Upper lobe of left lung (tissue), 6 donors: ENCODE results near the gene TLCD3A. TPM values are rescaled to one million over a fixed set of nuclear protein-coding genes. Genes with fewer than 3 reads are reported as not detected.

Experiments
- ATAC-seq, 2 donors: fragments of 200-7000 bp; cut with Tn5 transposase; one replicate each; pipeline ENCODE4 v1.9.1; 2022; ENCODE audit warnings: mild to moderate bottlenecking in 2 of 2, moderate library complexity in 2 of 2; ENCODE audit not compliant: low FRiP score in 2 of 2
- DNase-seq, 2 donors: peaks; one replicate each; pipeline ENCODE4 v3.0.0-alpha.2; 2019 to 2020
- H3K27ac ChIP-seq, 4 donors: fragments of 200-600 bp; sonication (generic); one replicate each; pipeline ENCODE4 v1.5.1; 2016 to 2019
- H3K27me3 ChIP-seq, 4 donors: fragments of 200-600 bp; sonication (generic); one replicate each; pipeline ENCODE4 v1.5.1; 2017 to 2019
- H3K36me3 ChIP-seq, 4 donors: fragments of 200-600 bp; sonication (generic); one replicate each; pipeline ENCODE4 v1.5.1; 2016 to 2019
- H3K4me1 ChIP-seq, 4 donors: fragments of 200-600 bp; sonication (generic); one replicate each; pipeline ENCODE4 v1.5.1; 2018 to 2019
- H3K4me3 ChIP-seq, 4 donors: fragments of 200-600 bp; sonication (generic); one replicate each; pipeline ENCODE4 v1.5.1; 2017 to 2019; ENCODE audit warnings: mild to moderate bottlenecking in 2 of 4, moderate library complexity in 1 of 4
- H3K9me3 ChIP-seq, 4 donors: fragments of 200-600 bp; sonication (generic); one replicate each; pipeline ENCODE4 v1.5.1; 2018 to 2019
- EP300 ChIP-seq, 4 donors: sonication (generic); formaldehyde crosslinking; IDR thresholded peaks; one replicate each; pipeline ENCODE4 v1.5.1; 2017; ENCODE audit warnings: antibody characterized with exemption in 4 of 4, control low read depth in 2 of 4
- POLR2A ChIP-seq, 4 donors: fragments of 450-650 bp; IDR thresholded peaks; one replicate each; pipeline ENCODE4 v1.5.1; 2016 to 2017; ENCODE audit warnings: antibody characterized with exemption in 4 of 4, mild to moderate bottlenecking in 2 of 4
- POLR2AphosphoS5 ChIP-seq, 2 donors: sonication (generic); formaldehyde crosslinking; IDR thresholded peaks; one replicate each; pipeline ENCODE4 v1.5.1; 2017; ENCODE audit warnings: antibody characterized with exemption in 2 of 2
- WGBS, 2 donors: methylation state at CpG; one replicate each; pipeline ENCODE4 v1.1.5; 2017 to 2018; 5-methylcytosine and 5-hydroxymethylcytosine counted together
- total RNA-seq, 6 donors: library from RNA; depleted of rRNA in 4 of 6; stranded (reverse); fragments of >200 nt in 4 of 6; gene quantifications; one replicate each; pipeline versions ENCODE4 v1.1.0 to v1.2.1, GENCODE V29; 2016 to 2021
- TF ChIP-seq, protein P1 (sequence below), 6 experiments: fragments of 450-650 bp in 4 of 6; fragments of 200-600 bp in 2 of 6; sonication (generic) in 2 of 6; IDR thresholded peaks; one replicate each; pipeline ENCODE4 v1.5.1; 2016 to 2019; ENCODE audit warnings: antibody characterized with exemption in 6 of 6
- donor health status: DM: no; HTN: no; CAD: no; lungs with moderate emphysema.
- donor health status: DM: no; HTN: yes; CAD: no; lungs with severe emphysema.

TLCD3A gene
- total RNA-seq, 6 donors from 2014 or later, result 5.1 to 37.8 (median 11.7) TPM

GRCh38 chr17:742147-742793 lies 9.9 kb downstream of the TLCD3A start:
- Histone ChIP-seq H3K27me3 (no peaks in the 10 kb centered on the region), H3K4me3 (no peak overlapping the region), H3K36me3 (peaks cover 14 to 83% (median 41%) of the 10 kb centered on the region in 4 donors), H3K27ac (no peak overlapping the region), H3K4me1 (no peaks in the 10 kb centered on the region), H3K9me3 (no peaks in the 10 kb centered on the region)
- ATAC-seq (no peak), DNase-seq (peak in 1 of 2 donors; percentile 42)
- TF ChIP-seq POLR2A (IDR thresholded peaks at IDR 0.05) (no peak), POLR2AphosphoS5 (IDR thresholded peaks at IDR 0.05) (no peak), EP300 (IDR thresholded peaks at IDR 0.05) (no peak)
- TF ChIP-seq, protein P1, sequence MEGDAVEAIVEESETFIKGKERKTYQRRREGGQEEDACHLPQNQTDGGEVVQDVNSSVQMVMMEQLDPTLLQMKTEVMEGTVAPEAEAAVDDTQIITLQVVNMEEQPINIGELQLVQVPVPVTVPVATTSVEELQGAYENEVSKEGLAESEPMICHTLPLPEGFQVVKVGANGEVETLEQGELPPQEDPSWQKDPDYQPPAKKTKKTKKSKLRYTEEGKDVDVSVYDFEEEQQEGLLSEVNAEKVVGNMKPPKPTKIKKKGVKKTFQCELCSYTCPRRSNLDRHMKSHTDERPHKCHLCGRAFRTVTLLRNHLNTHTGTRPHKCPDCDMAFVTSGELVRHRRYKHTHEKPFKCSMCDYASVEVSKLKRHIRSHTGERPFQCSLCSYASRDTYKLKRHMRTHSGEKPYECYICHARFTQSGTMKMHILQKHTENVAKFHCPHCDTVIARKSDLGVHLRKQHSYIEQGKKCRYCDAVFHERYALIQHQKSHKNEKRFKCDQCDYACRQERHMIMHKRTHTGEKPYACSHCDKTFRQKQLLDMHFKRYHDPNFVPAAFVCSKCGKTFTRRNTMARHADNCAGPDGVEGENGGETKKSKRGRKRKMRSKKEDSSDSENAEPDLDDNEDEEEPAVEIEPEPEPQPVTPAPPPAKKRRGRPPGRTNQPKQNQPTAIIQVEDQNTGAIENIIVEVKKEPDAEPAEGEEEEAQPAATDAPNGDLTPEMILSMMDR (IDR thresholded peaks at IDR 0.05), result no peak
- 93 to 96% methylated on average over 11 of the region's 11 CpGs for WGBS, 2 donors

DNA sequence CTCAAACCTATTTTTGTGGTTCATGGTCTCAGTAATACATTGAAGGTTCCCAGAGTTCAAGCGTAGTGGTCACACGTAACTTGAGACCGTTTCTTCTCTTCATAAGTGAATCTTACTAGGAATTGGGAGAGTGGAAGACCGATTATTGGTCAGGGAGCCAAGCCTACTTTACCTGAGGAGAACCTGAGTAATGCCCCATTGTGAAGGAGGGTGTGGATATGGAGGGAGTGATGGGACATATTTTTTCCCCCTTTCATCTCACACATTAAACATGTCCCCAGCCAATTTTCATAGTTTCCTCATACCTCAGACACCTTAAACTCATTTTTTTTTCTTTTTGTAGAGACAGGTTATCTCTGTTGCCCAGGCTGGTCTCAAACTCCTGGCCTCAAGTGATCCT lies 10.7 kb downstream of the TLCD3A start:
- 95 to 99% methylated on average over 4 of the region's 4 CpGs for WGBS, 2 donors
- no peaks in the 10 kb centered on the region for H3K9me3 ChIP-seq
- no peak overlapping the region for H3K4me3 ChIP-seq
- TF ChIP-seq POLR2A (IDR thresholded peaks at IDR 0.05) (no peak), POLR2AphosphoS5 (IDR thresholded peaks at IDR 0.05) (no peak), EP300 (IDR thresholded peaks at IDR 0.05) (no peak)
- TF ChIP-seq, protein P1 (IDR thresholded peaks at IDR 0.05), result no peak
- H3K4me1 ChIP-seq, result no peaks in the 10 kb centered on the region
- H3K36me3 ChIP-seq, result peaks cover 17 to 91% (median 45%) of the 10 kb centered on the region in 4 donors
- DNase-seq, result no peak
- ATAC-seq, result no peak
- H3K27ac ChIP-seq, result no peak overlapping the region
- H3K27me3 ChIP-seq, result no peaks in the 10 kb centered on the region

DNA sequence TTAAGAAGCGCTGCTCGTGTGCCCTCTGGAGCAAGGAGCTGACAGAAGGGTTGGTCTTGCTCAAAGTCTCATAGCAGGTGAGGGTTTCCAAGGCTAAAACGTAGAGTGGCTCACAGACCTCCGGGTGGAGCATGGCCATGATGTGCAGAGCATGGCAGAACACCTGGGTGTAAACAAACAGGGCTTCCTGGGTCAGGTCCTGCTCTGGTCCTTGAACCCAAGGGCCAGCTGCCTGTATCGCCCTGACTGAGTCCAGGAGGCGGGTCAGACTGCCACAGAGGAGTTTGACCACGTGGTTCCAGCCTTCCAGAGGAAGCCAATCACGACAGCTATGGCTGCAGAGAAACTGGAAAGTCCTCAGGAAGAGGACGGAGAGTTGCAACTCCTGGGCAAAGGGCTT lies 12.5 kb downstream of the TLCD3A start:
- no peaks in the 10 kb centered on the region for H3K9me3 ChIP-seq
- no peak for TF ChIP-seq POLR2AphosphoS5 (IDR thresholded peaks at IDR 0.05)
- TF ChIP-seq EP300 (IDR thresholded peaks at IDR 0.05), result no peak
- no peak for TF ChIP-seq POLR2A (IDR thresholded peaks at IDR 0.05)
- TF ChIP-seq, protein P1 (IDR thresholded peaks at IDR 0.05), result no peak
- no peak overlapping the region for H3K27ac ChIP-seq
- ATAC-seq (no peak), DNase-seq (no peak)
- H3K4me3 ChIP-seq, result no peak overlapping the region
- no peaks in the 10 kb centered on the region for H3K4me1 ChIP-seq
- peaks cover 17 to 80% (median 45%) of the 10 kb centered on the region in 4 donors for H3K36me3 ChIP-seq
- no peaks in the 10 kb centered on the region for H3K27me3 ChIP-seq
- WGBS, 2 donors, result 85 to 86% methylated on average over 9 of the region's 9 CpGs

- WGBS, 2 donors, result 74 to 83% methylated on average over 7 to 11 of the region's 11 CpGs
- Histone ChIP-seq H3K9me3 (no peaks in the 10 kb centered on the region), H3K27me3 (no peaks in the 10 kb centered on the region), H3K27ac (no peak overlapping the region), H3K36me3 (peaks cover 17 to 75% (median 45%) of the 10 kb centered on the region in 4 donors), H3K4me3 (no peak overlapping the region), H3K4me1 (peaks cover 0 to 4% (median 3%) of the 10 kb centered on the region in 4 donors)
- TF ChIP-seq POLR2AphosphoS5 (IDR thresholded peaks at IDR 0.05) (no peak), EP300 (IDR thresholded peaks at IDR 0.05) (no peak), POLR2A (IDR thresholded peaks at IDR 0.05) (no peak)
- TF ChIP-seq, protein P1 (IDR thresholded peaks at IDR 0.05), result no peak
- DNase-seq, result peak in 1 of 2 donors; percentile 49
- peak in 1 of 2 donors; percentile 25 for ATAC-seq
These were observed 13.0 kb downstream of the TLCD3A start for GRCh38 chr17:745406-745805.

- no peaks in the 10 kb centered on the region for H3K9me3 ChIP-seq
- no peak overlapping the region for H3K27ac ChIP-seq
- TF ChIP-seq EP300 (IDR thresholded peaks at IDR 0.05), result no peak
- TF ChIP-seq, protein P1 (IDR thresholded peaks at IDR 0.05), result no peak
- no peak for TF ChIP-seq POLR2A (IDR thresholded peaks at IDR 0.05)
- no peak for TF ChIP-seq POLR2AphosphoS5 (IDR thresholded peaks at IDR 0.05)
- H3K4me1 ChIP-seq, result peaks cover 6 to 12% (median 10%) of the 10 kb centered on the region in 4 donors
- no peak for DNase-seq
- no peaks in the 10 kb centered on the region for H3K27me3 ChIP-seq
- peaks cover 17 to 67% (median 42%) of the 10 kb centered on the region in 4 donors for H3K36me3 ChIP-seq
- H3K4me3 ChIP-seq, result no peak overlapping the region
- WGBS, 2 donors, result 91 to 92% methylated on average over 7 to 9 of the region's 9 CpGs
- ATAC-seq, result no peak
These were observed 13.8 kb downstream of the TLCD3A start for GRCh38 chr17:746181-746580.
